Right atrium auricular region (tissue), 2 donors: ENCODE data around the gene PFKM. TPM values are rescaled to one million over a fixed set of nuclear protein-coding genes. Genes with fewer than 3 reads are reported as not detected.

Experiments used
- DNase-seq: peaks from one replicate; pipeline ENCODE4 v3.0.0-alpha.2; 2019; ENCODE audit warnings: low spot score
- H3K27ac ChIP-seq, 2 donors: fragments of 200-600 bp; sonication (generic); 1 replicate in 1 of 2; 2 replicates in 1 of 2; pipeline ENCODE4 v1.5.1; 2016 to 2019
- H3K27me3 ChIP-seq, 2 donors: fragments of 200-600 bp; sonication (generic); one replicate each; pipeline versions ENCODE4 v1.5.1 to v1.6.0; 2017 to 2019
- H3K36me3 ChIP-seq: fragments of 200-600 bp; sonication (generic); one replicate; pipeline ENCODE4 v1.5.1; 2016
- H3K4me1 ChIP-seq, 2 donors: fragments of 200-600 bp; sonication (generic); one replicate each; pipeline versions ENCODE4 v1.5.1 to v1.6.0; 2017 to 2019
- H3K4me3 ChIP-seq, 2 donors: fragments of 200-600 bp; sonication (generic); 1 replicate in 1 of 2; 2 replicates in 1 of 2; pipeline ENCODE4 v1.5.1; 2017 to 2019; ENCODE audit warnings: mild to moderate bottlenecking in 1 of 2, moderate library complexity in 1 of 2
- H3K9me3 ChIP-seq, 2 donors: fragments of 200-600 bp; sonication (generic); one replicate each; pipeline ENCODE4 v1.5.1; 2019
- CTCF ChIP-seq, 2 donors: fragments of 200-600 bp; sonication (generic); IDR thresholded peaks; one replicate each; pipeline ENCODE4 v1.5.1; 2019; ENCODE audit warnings: antibody characterized with exemption in 2 of 2
- total RNA-seq, 2 donors: library from RNA; depleted of rRNA; stranded (reverse); fragments of >200 nt; gene quantifications; one replicate each; pipeline ENCODE4 v1.1.0, GENCODE V29; 2016

PFKM gene
- total RNA-seq, 2 donors from 2014 or later, result 111 to 193 TPM

- Histone ChIP-seq H3K4me1 (no peaks in the 10 kb centered on the region), H3K27ac (no peak overlapping the region), H3K9me3 (no peaks in the 10 kb centered on the region), H3K4me3 (no peak overlapping the region), H3K36me3 (peaks cover 46% of the 10 kb centered on the region), H3K27me3 (no peaks in the 10 kb centered on the region)
- DNase-seq, result no peak
- TF ChIP-seq CTCF (IDR thresholded peaks at IDR 0.05), result no peak
Measured at GRCh38 chr12:48084841-48085460, 34.2 kb upstream of the PFKM start.

- no peaks in the 10 kb centered on the region for H3K4me1 ChIP-seq
- no peaks in the 10 kb centered on the region for H3K9me3 ChIP-seq
- H3K27me3 ChIP-seq, result no peaks in the 10 kb centered on the region
- no peak for DNase-seq
- no peak overlapping the region for H3K4me3 ChIP-seq
- TF ChIP-seq CTCF (IDR thresholded peaks at IDR 0.05), result no peak
- peaks cover 54% of the 10 kb centered on the region for H3K36me3 ChIP-seq
- no peak overlapping the region for H3K27ac ChIP-seq
Measured at GRCh38 chr12:48086327-48086726, 32.8 kb upstream of the PFKM start.

- Histone ChIP-seq H3K27me3 (no peaks in the 10 kb centered on the region), H3K4me3 (no peak overlapping the region), H3K4me1 (no peaks in the 10 kb centered on the region), H3K36me3 (peaks cover 52% of the 10 kb centered on the region), H3K9me3 (no peaks in the 10 kb centered on the region), H3K27ac (no peak overlapping the region)
- no peak for DNase-seq
- TF ChIP-seq CTCF (IDR thresholded peaks at IDR 0.05), result no peak
Measured at GRCh38 chr12:48092611-48093010, 26.6 kb upstream of the PFKM start.

GRCh38 chr12:48104531-48104930, 14.6 kb upstream of the PFKM start:
- DNase-seq, result no peak
- Histone ChIP-seq H3K27me3 (no peaks in the 10 kb centered on the region), H3K36me3 (no peaks in the 10 kb centered on the region), H3K27ac (no peak overlapping the region), H3K4me3 (peak overlapping the region in 1 of 2 donors; percentile 98), H3K9me3 (no peaks in the 10 kb centered on the region), H3K4me1 (peaks cover 0 to 23% of the 10 kb centered on the region in 2 donors)
- TF ChIP-seq CTCF (IDR thresholded peaks at IDR 0.05), result no peak

GRCh38 chr12:48105321-48105866, 13.8 kb upstream of the PFKM start:
- Histone ChIP-seq H3K36me3 (no peaks in the 10 kb centered on the region), H3K4me1 (peaks cover 0 to 23% of the 10 kb centered on the region in 2 donors), H3K9me3 (no peaks in the 10 kb centered on the region), H3K27me3 (no peaks in the 10 kb centered on the region), H3K27ac (peak overlapping the region; percentile 93), H3K4me3 (peak overlapping the region; percentile 95 to 98)
- no peak for DNase-seq
- no peak for TF ChIP-seq CTCF (IDR thresholded peaks at IDR 0.05)
